ENCODE measurements around the gene ZNF692. TPM values are rescaled to one million over a fixed set of nuclear protein-coding genes. Genes with fewer than 3 reads are reported as not detected.

The ZNF692 gene
- total RNA-seq (2021), result 40.0 and 40.1 TPM in 2 replicates
- long read RNA-seq, transcript ZNF692-201 (12 exons, 1,931 nt), result major isoform, 24 of 103 reads
- long read RNA-seq, partial matches to known transcripts, result 7 of 103 reads
- long read RNA-seq, other reads (novel, unspliced or antisense), result 63 of 103 reads

DNA sequence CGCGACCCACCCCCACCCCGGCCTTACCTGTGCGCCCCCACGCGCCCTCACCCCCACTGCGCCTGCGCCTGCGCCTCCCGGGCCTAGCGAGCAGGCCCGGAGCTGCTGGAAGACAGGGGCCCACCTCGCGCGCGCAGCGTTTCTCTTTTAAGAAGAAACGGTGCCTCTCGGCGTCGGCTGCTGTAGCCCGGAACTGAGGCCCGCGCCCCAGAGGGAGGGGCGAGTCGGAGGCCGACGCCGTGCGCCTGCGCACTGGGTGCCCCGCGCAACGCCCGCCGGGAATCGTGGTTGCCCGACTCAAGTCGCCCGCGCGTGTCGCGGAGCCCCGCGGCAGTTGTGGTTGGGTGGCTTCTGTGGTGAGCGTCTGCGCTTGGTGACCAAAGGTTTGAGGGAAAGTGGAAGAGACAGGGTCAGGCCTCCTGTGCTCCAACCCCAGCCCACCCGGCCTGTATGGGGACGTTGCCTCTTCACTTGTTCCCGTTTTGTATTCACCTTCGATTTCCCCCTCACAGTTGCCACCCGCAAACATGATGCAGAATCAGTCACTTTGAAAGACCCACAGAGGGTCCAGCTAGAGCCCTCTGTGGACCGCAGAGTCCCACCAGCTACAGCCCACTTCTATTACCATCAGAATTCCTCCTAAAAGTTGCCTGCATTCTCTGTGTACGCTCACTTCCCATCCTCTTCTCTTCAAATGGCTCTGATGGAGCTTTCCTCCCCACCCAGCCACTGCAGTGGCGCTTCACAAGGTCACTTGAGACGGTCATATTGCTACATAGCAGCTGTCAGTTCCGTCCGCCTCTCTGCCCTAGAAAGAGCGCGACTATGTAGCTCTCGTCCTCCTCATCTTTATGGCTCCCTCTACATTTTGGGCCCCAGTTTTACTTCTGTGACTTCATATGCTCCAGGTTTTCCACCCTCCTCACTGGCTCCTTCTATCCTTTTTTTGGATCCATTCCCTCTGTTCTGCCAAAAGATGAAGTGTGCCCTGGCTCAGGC lies at the start of gene ZNF692:
Gene ZNF692, minus strand, starts transcription at position 195 of the 999 bp plus-strand sequence. CDS start 776 bp downstream, outside the sequence.
- Histone ChIP-seq H4K20me1 (ENCODE audit: control insufficient read depth, insufficient read depth, insufficient read length) (no peaks in the 10 kb centered on the region), H4K8ac (replicated peaks; ENCODE audit: insufficient read length, low read depth, low read length) (no peak within 1 kb of the TSS), H3T11ph (ENCODE audit: low read length) (no peak within 1 kb of the TSS), H3K14ac (ENCODE audit: insufficient read depth, low read length) (peak within 1 kb of the TSS; percentile 13), H3K27ac (ENCODE audit: insufficient read length, low read depth, low read length) (no peak within 1 kb of the TSS), H3K56ac (ENCODE audit: insufficient read length, low read depth, low read length) (no peak within 1 kb of the TSS), H3K9ac (ENCODE audit: extremely low read depth, insufficient read length, low read length) (peak within 1 kb of the TSS; percentile 53), H3K23ac (ENCODE audit: insufficient read length, low read depth, low read length) (no peak within 1 kb of the TSS), H3K27me3 (ENCODE audit: insufficient read depth, low read length) (no peaks in the 10 kb centered on the region; the same call in 1 of the 2 replicates), H2BK120ac (ENCODE audit: low read depth, low read length, poor library complexity, severe bottlenecking) (no peak within 1 kb of the TSS), H3K4me1 (ENCODE audit: insufficient read depth, low read length) (no peaks in the 10 kb centered on the region), H2BK5ac (ENCODE audit: insufficient read length, low read length) (no peak within 1 kb of the TSS), H2BK15ac (ENCODE audit: low read depth, low read length) (no peak within 1 kb of the TSS), H3K4ac (ENCODE audit: low read depth, low read length) (no peak within 1 kb of the TSS), H4K5ac (ENCODE audit: insufficient read length, low read depth, low read length) (no peak within 1 kb of the TSS), H3K9me3 (ENCODE audit: control insufficient read depth, low read depth, low read length) (no peaks in the 10 kb centered on the region), H3K79me1 (ENCODE audit: insufficient read depth, low read depth, low read length, poor library complexity, severe bottlenecking) (no peaks in the 10 kb centered on the region), H3K4me2 (ENCODE audit: insufficient read depth, insufficient read length, low read length) (peak within 1 kb of the TSS; percentile 77), H3K79me2 (ENCODE audit: insufficient read depth, low read length) (no peaks in the 10 kb centered on the region), H2AFZ (ENCODE audit: low read length) (no peak within 1 kb of the TSS), H3K18ac (ENCODE audit: insufficient read length, low read depth, low read length) (peak within 1 kb of the TSS; percentile 61), H2BK12ac (ENCODE audit: insufficient read length, low read depth, low read length) (no peak within 1 kb of the TSS), H3K23me2 (ENCODE audit: insufficient read length, low read depth, low read length, poor library complexity, severe bottlenecking) (peaks cover 24% of the 10 kb centered on the region), H2AK5ac (ENCODE audit: insufficient read length, low read length) (no peak within 1 kb of the TSS), H2BK20ac (ENCODE audit: low read depth, low read length, poor library complexity, severe bottlenecking) (no peak within 1 kb of the TSS), H4K91ac (ENCODE audit: insufficient read length, low read depth, low read length) (no peak within 1 kb of the TSS)
- WGBS (ENCODE audit: extremely low coverage, insufficient read length, low lambda C conversion rate), result no CpG with 5 or more reads among the region's 62 CpGs
- peak within 1 kb of the TSS; percentile 95 to 98 (median 98) for H3K27ac Mint-ChIP-seq
- H3K27me3 Mint-ChIP-seq (ENCODE audit: low read depth), result peaks cover 39% of the 10 kb centered on the region
- H3K36me3 Mint-ChIP-seq (ENCODE audit: insufficient read depth in 1 of 3, low read depth in 3 of 3), result peaks cover 0 to 25% (median 23%) of the 10 kb centered on the region in 3 experiments; a peak in 6 of 7 replicates
- TF ChIP-seq, protein P1, sequence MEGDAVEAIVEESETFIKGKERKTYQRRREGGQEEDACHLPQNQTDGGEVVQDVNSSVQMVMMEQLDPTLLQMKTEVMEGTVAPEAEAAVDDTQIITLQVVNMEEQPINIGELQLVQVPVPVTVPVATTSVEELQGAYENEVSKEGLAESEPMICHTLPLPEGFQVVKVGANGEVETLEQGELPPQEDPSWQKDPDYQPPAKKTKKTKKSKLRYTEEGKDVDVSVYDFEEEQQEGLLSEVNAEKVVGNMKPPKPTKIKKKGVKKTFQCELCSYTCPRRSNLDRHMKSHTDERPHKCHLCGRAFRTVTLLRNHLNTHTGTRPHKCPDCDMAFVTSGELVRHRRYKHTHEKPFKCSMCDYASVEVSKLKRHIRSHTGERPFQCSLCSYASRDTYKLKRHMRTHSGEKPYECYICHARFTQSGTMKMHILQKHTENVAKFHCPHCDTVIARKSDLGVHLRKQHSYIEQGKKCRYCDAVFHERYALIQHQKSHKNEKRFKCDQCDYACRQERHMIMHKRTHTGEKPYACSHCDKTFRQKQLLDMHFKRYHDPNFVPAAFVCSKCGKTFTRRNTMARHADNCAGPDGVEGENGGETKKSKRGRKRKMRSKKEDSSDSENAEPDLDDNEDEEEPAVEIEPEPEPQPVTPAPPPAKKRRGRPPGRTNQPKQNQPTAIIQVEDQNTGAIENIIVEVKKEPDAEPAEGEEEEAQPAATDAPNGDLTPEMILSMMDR (conservative IDR thresholded peaks at IDR 0.05), result no peak; the same call in 2 of the 3 replicates
- peaks cover 22 to 26% of the 10 kb centered on the region in 2 experiments for H3K4me1 Mint-ChIP-seq
- H3K9me3 Mint-ChIP-seq, result peaks cover 0 to 2% of the 10 kb centered on the region in 2 experiments; a peak in 2 of 5 replicates
- peak within 1 kb of the TSS; percentile 87 to 92 for H3K4me3 Mint-ChIP-seq
- peak; percentile 97 for DNase-seq

Measured in H9 (cell line).